ENCODE results near the gene HNRNPA1L2. TPM values are rescaled to one million over a fixed set of nuclear protein-coding genes. Genes with fewer than 3 reads are reported as not detected.
"Not testable (repeated sequence)": the region's sequence is repeated elsewhere in the genome, so short reads cannot be mapped to it uniquely, and the experiment has no call there.

The HNRNPA1L2 gene
- total RNA-seq, 1 experiment from 2014 or later: 9.1 TPM

GRCh38 chr13:52615812-52616211 is 26.4 kb upstream of the HNRNPA1L2 start:
- peaks cover 15% of the 10 kb centered on the region for H3K36me3 Mint-ChIP-seq (ENCODE audit: insufficient read depth, unreplicated experiment)
- no peaks in the 10 kb centered on the region for H3K9me3 Mint-ChIP-seq (ENCODE audit: unreplicated experiment)
- CTCF ChIA-PET: no interaction called here
- DNase-seq: peak in 1 of 2 experiments; percentile 15
- no TSS peak for BruUV-seq (replicated peaks)
- peak overlapping the region; percentile 100 for H3K4me3 Mint-ChIP-seq (ENCODE audit: unreplicated experiment)
- intact Hi-C loops (cut with micrococcal nuclease; ENCODE audit: unreplicated experiment): loop anchor here (2.0 to 10.0 kb wide), 2 partner anchors 161 to 235 kb away; partner anchors contain the start of genes CKAP2 and VPS36
- Histone ChIP-seq H3K36me3 (ENCODE audit: control insufficient read depth, insufficient read depth, low read length) (no peaks in the 10 kb centered on the region), H3K4me1 (no peaks in the 10 kb centered on the region), H3K27me3 (replicated peaks; ENCODE audit: control insufficient read depth, insufficient read depth, low read length) (no peaks in the 10 kb centered on the region), H3K9me3 (no peaks in the 10 kb centered on the region), H3K4me3 (ENCODE audit: low read depth, low read length) (no peak overlapping the region)
- no peaks in the 10 kb centered on the region for H3K27me3 Mint-ChIP-seq (ENCODE audit: insufficient read depth, unreplicated experiment)
- no peak for TF ChIP-seq CTCF (IDR thresholded peaks at IDR 0.05; ENCODE audit: insufficient read depth in 1 of 2, low read depth in 1 of 2, low read length in 1 of 2, severe bottlenecking in 1 of 2, unreplicated experiment in 1 of 2)
- POLR2A ChIA-PET: interaction anchor here (0.6 to 2.2 kb wide), 3 partner anchors 36 to 559 kb away, joined by 3 to 37 read pairs (median 14); partner anchors contain the start of gene SUGT1
- no peaks in the 10 kb centered on the region for H3K4me1 Mint-ChIP-seq (ENCODE audit: low read depth, unreplicated experiment)
- no peak overlapping the region for H3K27ac Mint-ChIP-seq (ENCODE audit: unreplicated experiment)

GRCh38 chr13:52617070-52618060 is 24.9 kb upstream of the HNRNPA1L2 start:
- TSS peak; percentile 70 for BruUV-seq (replicated peaks)
- peak overlapping the region; percentile 87 for H3K27ac Mint-ChIP-seq (ENCODE audit: unreplicated experiment)
- intact Hi-C loops (cut with micrococcal nuclease; ENCODE audit: unreplicated experiment): loop anchor here (1.0 to 10.0 kb wide), 4 partner anchors 18 to 233 kb away; partner anchors contain the start of genes CKAP2, SUGT1 and VPS36
- H3K4me3 Mint-ChIP-seq (ENCODE audit: unreplicated experiment): peak overlapping the region; percentile 100
- H3K4me1 Mint-ChIP-seq (ENCODE audit: low read depth, unreplicated experiment): no peaks in the 10 kb centered on the region
- Histone ChIP-seq H3K36me3 (ENCODE audit: control insufficient read depth, insufficient read depth, low read length) (no peaks in the 10 kb centered on the region), H3K9me3 (no peaks in the 10 kb centered on the region), H3K27me3 (replicated peaks; ENCODE audit: control insufficient read depth, insufficient read depth, low read length) (no peaks in the 10 kb centered on the region), H3K4me3 (ENCODE audit: low read depth, low read length) (peak overlapping the region; percentile 68), H3K4me1 (no peaks in the 10 kb centered on the region)
- no peak for TF ChIP-seq CTCF (IDR thresholded peaks at IDR 0.05; ENCODE audit: insufficient read depth in 1 of 2, low read depth in 1 of 2, low read length in 1 of 2, severe bottlenecking in 1 of 2, unreplicated experiment in 1 of 2)
- no peaks in the 10 kb centered on the region for H3K27me3 Mint-ChIP-seq (ENCODE audit: insufficient read depth, unreplicated experiment)
- H3K9me3 Mint-ChIP-seq (ENCODE audit: unreplicated experiment): no peaks in the 10 kb centered on the region
- peaks cover 15% of the 10 kb centered on the region for H3K36me3 Mint-ChIP-seq (ENCODE audit: insufficient read depth, unreplicated experiment)
- DNase-seq: peak; percentile 89
- ChIA-PET CTCF (interaction anchor here (0.9 to 1.6 kb wide), 3 partner anchors 18 to 192 kb away, joined by 4 to 12 read pairs (median 4); partner anchors contain the start of gene SUGT1), POLR2A (interaction anchor here (0.5 to 2.2 kb wide), 6 partner anchors 18 to 161 kb away, joined by 3 to 37 read pairs (median 4); partner anchors contain the start of gene SUGT1)

- H3K27me3 ChIP-seq (replicated peaks; ENCODE audit: control insufficient read depth, insufficient read depth, low read length); CTCF ChIA-PET; POLR2A ChIA-PET; BruUV-seq (replicated peaks); H3K9me3 ChIP-seq; H3K27ac Mint-ChIP-seq (ENCODE audit: unreplicated experiment); H3K27me3 Mint-ChIP-seq (ENCODE audit: insufficient read depth, unreplicated experiment); intact Hi-C loops (cut with micrococcal nuclease; ENCODE audit: unreplicated experiment); H3K4me1 Mint-ChIP-seq (ENCODE audit: low read depth, unreplicated experiment); H3K4me3 Mint-ChIP-seq (ENCODE audit: unreplicated experiment); H3K4me3 ChIP-seq (ENCODE audit: low read depth, low read length); DNase-seq; H3K36me3 ChIP-seq (ENCODE audit: control insufficient read depth, insufficient read depth, low read length); H3K4me1 ChIP-seq; H3K9me3 Mint-ChIP-seq (ENCODE audit: unreplicated experiment): not testable (repeated sequence)
- H3K36me3 Mint-ChIP-seq (ENCODE audit: insufficient read depth, unreplicated experiment): peaks cover 16% of the 10 kb centered on the region
Measured at GRCh38 chr13:52631083-52631690, 11.0 kb upstream of the HNRNPA1L2 start.
